Activated naive CD4-positive, alpha-beta T cell treated with anti-CD3 and anti-CD28 coated beads, Interleukin-2, amount 10 ng/mL, durations not matched to agents 5 hours and 36 hours (primary cell): ENCODE results near the gene PACS1. TPM values are rescaled to one million over a fixed set of nuclear protein-coding genes. Genes with fewer than 3 reads are reported as not detected.

Experiments
- total RNA-seq, 2 experiments: library from RNA; stranded (reverse); gene quantifications; one replicate each; pipeline ENCODE4 v1.2.3, GENCODE V29; 2021

The PACS1 gene
- total RNA-seq = 100 to 1,000 TPM; 109 to 119 TPM

DNA sequence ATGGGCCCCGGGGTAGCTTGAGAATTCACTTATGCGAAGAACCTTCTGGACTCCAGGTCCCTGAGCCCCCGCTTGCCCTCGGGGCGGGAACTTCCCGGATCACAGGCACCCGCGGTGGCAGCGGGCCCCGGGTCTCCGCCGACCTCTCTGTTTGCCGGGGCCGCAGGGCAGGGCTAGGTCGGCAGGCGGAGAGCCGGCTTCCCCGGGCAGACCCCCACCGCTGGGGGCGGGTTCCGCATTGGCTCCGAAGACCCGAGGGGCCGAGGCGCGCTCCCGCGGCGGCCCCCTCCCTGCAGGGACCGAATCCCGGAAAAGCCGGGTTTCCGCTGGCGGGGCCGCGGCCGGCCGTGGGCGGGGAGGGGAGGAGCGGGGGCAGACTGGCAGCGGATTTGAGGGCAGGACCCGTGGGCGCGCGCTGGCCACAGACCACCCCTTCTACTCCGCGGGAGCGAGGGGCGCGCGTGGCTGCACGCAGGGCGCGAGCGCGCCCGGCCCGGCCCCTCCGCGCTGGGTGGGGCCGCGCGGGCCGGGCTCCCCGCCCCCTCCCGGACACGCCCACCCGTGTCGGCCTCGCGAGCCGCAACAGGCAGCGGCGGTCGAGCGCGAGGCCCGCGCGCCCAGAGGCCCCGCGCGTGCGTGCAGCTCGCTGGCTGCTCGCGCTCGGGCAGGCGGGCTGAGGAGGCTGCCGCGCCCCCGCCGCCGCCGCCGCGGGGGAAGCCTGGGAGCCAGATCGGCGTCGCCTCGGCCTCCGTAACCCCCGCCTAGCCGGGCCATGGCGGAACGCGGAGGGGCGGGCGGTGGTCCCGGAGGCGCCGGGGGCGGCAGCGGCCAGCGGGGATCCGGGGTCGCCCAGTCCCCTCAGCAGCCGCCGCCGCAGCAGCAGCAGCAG is at the start of gene PACS1:
Gene PACS1 (plus strand): TSS at position 558 of the 889 bp plus-strand sequence. CDS start 215 bp downstream, at position 773.

GRCh38 chr11:66026017-66026529 is 44.0 kb upstream of the PACS1 start, which contains the start of gene CATSPER1:
Gene CATSPER1 (minus strand): TSS chr11:66026479. CDS start chr11:66026379, 100 bp downstream.

DNA sequence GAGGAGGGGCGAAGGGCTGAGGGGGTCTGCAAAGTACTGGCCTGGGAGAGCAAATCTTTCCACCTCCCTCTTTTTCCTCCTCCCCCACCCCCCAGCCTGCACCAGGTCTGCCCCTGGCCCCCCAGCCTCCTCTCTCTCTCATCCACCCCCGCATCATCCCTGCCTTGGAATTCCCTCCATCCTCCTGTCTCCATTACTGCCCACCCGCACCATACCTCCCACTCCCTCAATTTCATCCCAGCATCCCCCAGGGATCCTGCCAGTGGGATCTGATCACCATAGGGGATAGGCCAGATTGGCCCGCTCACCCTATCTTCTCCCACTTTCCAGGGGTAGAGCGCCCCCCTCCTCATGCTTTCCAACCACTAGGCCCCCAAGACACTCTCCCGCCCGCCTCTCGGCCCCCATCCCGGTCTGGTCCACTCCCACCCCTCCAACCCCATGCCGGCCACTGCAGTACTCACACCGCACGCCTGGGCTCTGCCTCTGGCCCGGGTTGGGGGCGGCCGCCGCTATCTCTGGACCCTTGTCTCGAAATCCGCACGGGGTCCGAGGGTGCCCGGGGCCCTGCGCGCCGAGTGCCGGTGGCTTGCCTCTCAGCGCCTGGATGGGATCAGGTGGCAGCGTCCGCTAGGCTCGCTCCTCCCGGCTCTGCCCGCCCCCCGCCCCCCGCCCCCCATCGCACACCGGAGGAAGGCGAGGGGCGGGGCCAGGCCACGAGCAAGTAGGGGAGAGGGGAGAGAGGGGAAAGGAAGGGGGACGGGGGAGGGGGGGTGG is 21.3 kb upstream of the PACS1 start, which contains the start of gene GAL3ST3:
Gene GAL3ST3 (minus strand): TSS at position 615 of the 777 bp plus-strand sequence. CDS start 3,746 bp downstream, outside the sequence.

GRCh38 chr11:66051766-66052663 is 18.1 kb upstream of the PACS1 start, which contains the start of gene SF3B2:
Gene SF3B2 (plus strand): TSS chr11:66052364. CDS start chr11:66052385, 21 bp downstream.

GRCh38 chr11:66268244-66268951 is 198.3 kb downstream of the PACS1 start, which contains the start of gene RAB1B:
Gene RAB1B (plus strand): TSS chr11:66268639. CDS start chr11:66268680, 41 bp downstream.

GRCh38 chr11:66277471-66278362 is 207.6 kb downstream of the PACS1 start, which contains the start of gene CNIH2:
Gene CNIH2 (plus strand): TSS chr11:66278175. CDS start chr11:66278457, 282 bp downstream.

GRCh38 chr11:66288671-66289547 is 218.8 kb downstream of the PACS1 start, which contains the start of gene YIF1A:
Gene YIF1A (minus strand): TSS chr11:66289143. CDS start chr11:66288985, 158 bp downstream.

DNA sequence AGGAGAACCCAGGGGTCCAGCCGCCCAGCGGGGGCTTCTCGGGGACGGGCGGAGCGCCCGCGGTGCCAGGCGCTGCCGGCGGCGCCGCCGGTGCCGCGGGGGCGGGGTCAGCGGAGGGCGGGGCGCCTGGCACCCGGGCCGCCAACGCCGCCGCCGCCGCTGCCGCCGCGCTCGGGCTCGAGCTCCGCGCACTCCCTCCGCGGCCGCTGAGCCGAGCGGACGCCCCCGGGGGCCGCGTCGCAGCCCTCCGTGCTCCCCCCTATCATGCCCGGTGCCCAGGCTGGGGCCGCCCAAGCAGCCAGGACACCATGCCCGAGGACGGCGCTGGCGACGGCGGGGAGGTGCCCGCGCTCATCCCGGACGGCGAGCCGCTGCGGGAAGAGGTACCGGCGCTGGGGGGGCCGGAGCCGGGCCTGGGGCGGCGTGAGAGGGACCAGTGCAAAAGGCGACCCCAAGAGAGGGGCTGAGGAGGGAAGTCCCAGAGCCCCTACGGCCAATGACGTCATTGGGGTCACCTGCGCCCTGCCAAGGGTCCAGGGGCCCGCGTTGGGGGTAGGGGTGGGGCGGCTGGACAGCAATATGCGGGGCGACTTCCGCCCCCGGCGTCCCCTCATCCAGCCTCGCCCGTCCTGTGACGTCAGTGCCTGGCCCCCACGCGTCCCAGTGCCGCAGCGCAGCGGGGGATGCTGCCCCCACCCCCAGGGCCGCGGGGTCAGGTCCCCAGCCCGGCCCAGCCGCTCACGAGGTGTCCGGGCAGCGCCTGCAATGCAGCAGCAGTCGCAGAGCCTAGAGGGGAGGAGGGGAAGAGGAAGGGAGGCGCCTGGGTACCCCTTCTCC is 221.9 kb downstream of the PACS1 start, which contains the start of gene TMEM151A:
Gene TMEM151A (plus strand): TSS at position 189 of the 837 bp plus-strand sequence. CDS start 120 bp downstream, at position 309.

Other genes with a start within 250 kb of the PACS1 start
- 1 to 10 TPM; 1.5 to 2.2 TPM for gene SNX32, start 236.3 kb upstream of the PACS1 start, total RNA-seq
- gene CFL1, start 212.1 kb upstream of the PACS1 start, total RNA-seq = 1,000 to 10,000 TPM; 1,544 to 1,547 TPM
- 10 to 100 TPM; 78.8 to 92.6 TPM for gene MUS81, start 209.8 kb upstream of the PACS1 start, total RNA-seq
- gene EFEMP2, start 197.5 kb upstream of the PACS1 start, total RNA-seq = 10 to 100 TPM; 10.5 to 12.1 TPM
- gene CTSW, start 190.4 kb upstream of the PACS1 start, total RNA-seq = 10 to 100 TPM; 47.0 to 47.2 TPM
- 10 to 100 TPM; 63.8 to 64.3 TPM for gene FIBP, start 181.8 kb upstream of the PACS1 start, total RNA-seq
- 10 to 100 TPM; 44.8 to 46.0 TPM for gene CCDC85B, start 179.6 kb upstream of the PACS1 start, total RNA-seq
- 1 to 10 TPM; 1.8 to 2.0 TPM for gene FOSL1, start 169.9 kb upstream of the PACS1 start, total RNA-seq
- 10 to 100 TPM; 34.5 to 34.6 TPM for gene C11orf68, start 151.2 kb upstream of the PACS1 start, total RNA-seq
- 100 to 1,000 TPM; 165 to 171 TPM for gene DRAP1, start 150.8 kb upstream of the PACS1 start, total RNA-seq
- gene TSGA10IP, start 124.8 kb upstream of the PACS1 start, total RNA-seq = not detected
- gene SART1, start 108.5 kb upstream of the PACS1 start, total RNA-seq = 10 to 100 TPM; 68.4 to 73.2 TPM
- gene EIF1AD, start 68.1 kb upstream of the PACS1 start, total RNA-seq = 10 to 100 TPM; 37.8 to 41.8 TPM
- 100 to 1,000 TPM; 186 to 197 TPM for gene BANF1, start 67.8 kb upstream of the PACS1 start, total RNA-seq
- gene CST6, start 58.3 kb upstream of the PACS1 start, total RNA-seq = not detected
- not detected for gene CATSPER1, start 43.8 kb upstream of the PACS1 start, total RNA-seq
- gene GAL3ST3, start 21.1 kb upstream of the PACS1 start, total RNA-seq = not detected
- gene SF3B2, start 17.9 kb upstream of the PACS1 start, total RNA-seq = 100 to 1,000 TPM; 202 to 203 TPM
- gene KLC2, start 187.4 kb downstream of the PACS1 start, total RNA-seq = 10 to 100 TPM; 30.9 to 39.3 TPM
- 100 to 1,000 TPM; 124 TPM for gene RAB1B, start 198.4 kb downstream of the PACS1 start, total RNA-seq
- gene CNIH2, start 207.9 kb downstream of the PACS1 start, total RNA-seq = 1 to 10 TPM; 2.6 TPM
- 10 to 100 TPM; 42.0 to 45.3 TPM for gene YIF1A, start 218.9 kb downstream of the PACS1 start, total RNA-seq
- not detected for gene TMEM151A, start 221.6 kb downstream of the PACS1 start, total RNA-seq
- gene CD248, start 246.8 kb downstream of the PACS1 start, total RNA-seq = 1 to 10 TPM; 9.0 to 9.1 TPM